K562 (cell line): Measurements from ENCODE around the gene LTBP2. TPM values are rescaled to one million over a fixed set of nuclear protein-coding genes. Genes with fewer than 3 reads are reported as not detected.

Experiments
- ARHGAP35 ChIP-seq: fragments of 450-650 bp; IDR thresholded peaks from 2 replicates; pipeline ENCODE4 v1.6.1; 2018; ENCODE audit not compliant: partially characterized antibody
- BRF1 ChIP-seq: IDR thresholded peaks from 3 replicates; pipeline ENCODE4 v1.6.1; 2011; ENCODE audit warnings: borderline replicate concordance, mild to moderate bottlenecking; ENCODE audit not compliant: insufficient read length; ENCODE audit errors: extremely low read depth
- ESRRA ChIP-seq: fragments of 450-650 bp; IDR thresholded peaks from 2 replicates; pipeline ENCODE4 v1.6.1; 2014; ENCODE audit warnings: low read depth, mild to moderate bottlenecking, moderate library complexity, borderline replicate concordance
- ESRRB ChIP-seq: fragments of 250-450 bp; sonication (Bioruptor Pico); IDR thresholded peaks from 2 replicates; pipeline ENCODE4 v1.5.0; 2020; ENCODE audit warnings: mild to moderate bottlenecking, moderate library complexity, borderline replicate concordance
- SNRNP70 ChIP-seq: fragments of 200-400 bp; formaldehyde crosslinking; optimal IDR thresholded peaks from 2 replicates; pipeline ENCODE3; 2017; ENCODE audit warnings: low read depth, low read length
- ZNF668 ChIP-seq: fragments of 250-450 bp; sonication (Bioruptor Pico); IDR thresholded peaks from 2 replicates; pipeline ENCODE4 v1.8.0; 2022; ENCODE audit warnings: mild to moderate bottlenecking, inconsistent platforms
- ZNF699 ChIP-seq: fragments of 250-450 bp; sonication (Bioruptor Pico); IDR thresholded peaks from 2 replicates; pipeline ENCODE4 v1.8.0; 2021; ENCODE audit warnings: mild to moderate bottlenecking, moderate library complexity; ENCODE audit not compliant: insufficient replicate concordance
- polyA plus RNA-seq, 8 experiments: library from polyadenylated mRNA; depleted of rRNA in 4 of 8; stranded (reverse) in 5 of 8; unstranded in 3 of 8; fragments of >200 nt; fragmentation: Nextera tagmentation in 2 of 8; fragmentation: Illumina TruSeq in 1 of 8; extraction: Ambion mirVana in 2 of 8; extraction: Trizol in 1 of 8; gene quantifications; 2 replicates each; pipeline versions ENCODE4 v1.2.1 to v1.2.3, GENCODE V29; 2011 to 2014; ENCODE audit warnings: inconsistent platforms in 1 of 8, missing spikeins in 1 of 8
- total RNA-seq, 7 experiments: library from RNA; depleted of rRNA in 6 of 7; stranded (reverse); fragments of >200 nt in 6 of 7; fragmentation: Illumina TruSeq in 2 of 7; extraction: Trizol in 2 of 7; gene quantifications; 2 replicates each; pipeline versions ENCODE4 v1.2.1 to v1.2.3, GENCODE V29; 2011 to 2021; ENCODE audit warnings: low replicate concordance in 1 of 7
- TF ChIP-seq, protein P1 (sequence below): sonication (generic); formaldehyde crosslinking; IDR thresholded peaks from 2 replicates; pipeline ENCODE4 v1.8.0; 2023; ENCODE audit warnings: mild to moderate bottlenecking, missing genetic modification reagents
- TF ChIP-seq, protein P2 (sequence below): IDR thresholded peaks from 2 replicates; pipeline ENCODE4 v1.6.1; 2016; ENCODE audit warnings: missing genetic modification characterization, missing compliant biosample characterization

LTBP2 gene
- total and polyA plus RNA-seq, 9 of the 15 experiments (the other 6 are each of a cell fraction or from before 2014, with no cell fraction given) = under 0.01 to 0.18 (median 0.03) TPM; not detected in 3

DNA sequence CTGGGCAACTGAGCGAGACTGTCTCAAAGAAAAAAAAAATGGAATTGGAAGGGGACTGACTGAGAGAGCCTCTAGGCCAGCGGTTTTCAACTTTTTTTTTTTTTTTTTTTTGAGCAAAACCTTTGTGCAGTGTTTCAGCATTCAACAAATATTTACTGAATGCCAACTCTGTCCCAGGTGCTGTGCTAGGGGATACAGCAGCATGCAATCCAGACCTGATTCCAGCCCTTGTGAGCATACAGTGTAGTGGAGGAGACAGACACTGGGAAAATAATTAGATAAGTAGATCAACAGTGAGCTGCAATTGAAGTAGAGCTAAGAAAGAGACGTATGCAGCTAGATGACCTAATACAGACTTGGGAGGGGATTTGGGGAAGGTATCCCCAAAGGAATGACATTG is 23.8 kb upstream of the LTBP2 start (continued):
- TF ChIP-seq SNRNP70 = no peak
- no peak for TF ChIP-seq ZNF668 (CRISPR knock-in tag)
- TF ChIP-seq ESRRA = no peak
- no peak for TF ChIP-seq ARHGAP35
- no peak for TF ChIP-seq BRF1
- TF ChIP-seq, protein P1, sequence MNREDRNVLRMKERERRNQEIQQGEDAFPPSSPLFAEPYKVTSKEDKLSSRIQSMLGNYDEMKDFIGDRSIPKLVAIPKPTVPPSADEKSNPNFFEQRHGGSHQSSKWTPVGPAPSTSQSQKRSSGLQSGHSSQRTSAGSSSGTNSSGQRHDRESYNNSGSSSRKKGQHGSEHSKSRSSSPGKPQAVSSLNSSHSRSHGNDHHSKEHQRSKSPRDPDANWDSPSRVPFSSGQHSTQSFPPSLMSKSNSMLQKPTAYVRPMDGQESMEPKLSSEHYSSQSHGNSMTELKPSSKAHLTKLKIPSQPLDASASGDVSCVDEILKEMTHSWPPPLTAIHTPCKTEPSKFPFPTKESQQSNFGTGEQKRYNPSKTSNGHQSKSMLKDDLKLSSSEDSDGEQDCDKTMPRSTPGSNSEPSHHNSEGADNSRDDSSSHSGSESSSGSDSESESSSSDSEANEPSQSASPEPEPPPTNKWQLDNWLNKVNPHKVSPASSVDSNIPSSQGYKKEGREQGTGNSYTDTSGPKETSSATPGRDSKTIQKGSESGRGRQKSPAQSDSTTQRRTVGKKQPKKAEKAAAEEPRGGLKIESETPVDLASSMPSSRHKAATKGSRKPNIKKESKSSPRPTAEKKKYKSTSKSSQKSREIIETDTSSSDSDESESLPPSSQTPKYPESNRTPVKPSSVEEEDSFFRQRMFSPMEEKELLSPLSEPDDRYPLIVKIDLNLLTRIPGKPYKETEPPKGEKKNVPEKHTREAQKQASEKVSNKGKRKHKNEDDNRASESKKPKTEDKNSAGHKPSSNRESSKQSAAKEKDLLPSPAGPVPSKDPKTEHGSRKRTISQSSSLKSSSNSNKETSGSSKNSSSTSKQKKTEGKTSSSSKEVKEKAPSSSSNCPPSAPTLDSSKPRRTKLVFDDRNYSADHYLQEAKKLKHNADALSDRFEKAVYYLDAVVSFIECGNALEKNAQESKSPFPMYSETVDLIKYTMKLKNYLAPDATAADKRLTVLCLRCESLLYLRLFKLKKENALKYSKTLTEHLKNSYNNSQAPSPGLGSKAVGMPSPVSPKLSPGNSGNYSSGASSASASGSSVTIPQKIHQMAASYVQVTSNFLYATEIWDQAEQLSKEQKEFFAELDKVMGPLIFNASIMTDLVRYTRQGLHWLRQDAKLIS (CRISPR knock-in tag) = no peak
- TF ChIP-seq, protein P2, sequence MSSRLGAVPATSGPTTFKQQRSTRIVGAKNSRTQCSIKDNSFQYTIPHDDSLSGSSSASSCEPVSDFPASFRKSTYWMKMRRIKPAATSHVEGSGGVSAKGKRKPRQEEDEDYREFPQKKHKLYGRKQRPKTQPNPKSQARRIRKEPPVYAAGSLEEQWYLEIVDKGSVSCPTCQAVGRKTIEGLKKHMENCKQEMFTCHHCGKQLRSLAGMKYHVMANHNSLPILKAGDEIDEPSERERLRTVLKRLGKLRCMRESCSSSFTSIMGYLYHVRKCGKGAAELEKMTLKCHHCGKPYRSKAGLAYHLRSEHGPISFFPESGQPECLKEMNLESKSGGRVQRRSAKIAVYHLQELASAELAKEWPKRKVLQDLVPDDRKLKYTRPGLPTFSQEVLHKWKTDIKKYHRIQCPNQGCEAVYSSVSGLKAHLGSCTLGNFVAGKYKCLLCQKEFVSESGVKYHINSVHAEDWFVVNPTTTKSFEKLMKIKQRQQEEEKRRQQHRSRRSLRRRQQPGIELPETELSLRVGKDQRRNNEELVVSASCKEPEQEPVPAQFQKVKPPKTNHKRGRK (tag) = no peak
- no peak for TF ChIP-seq ZNF699
- TF ChIP-seq ESRRB (CRISPR knock-in tag) = no peak
